GM21717 (cell line): ENCODE data around the gene NT5C3A.
"Not testable (repeated sequence)": the region's sequence is repeated elsewhere in the genome, so short reads cannot be mapped to it uniquely, and the experiment has no call there.

Experiments used
- ATAC-seq: cut with Tn5 transposase; IDR thresholded peaks from one replicate; pipeline ENCODE4 v1.9.1; 2021; ENCODE audit warnings: mild to moderate bottlenecking, moderate library complexity; ENCODE audit not compliant: unreplicated experiment

Gene NT5C3A

DNA sequence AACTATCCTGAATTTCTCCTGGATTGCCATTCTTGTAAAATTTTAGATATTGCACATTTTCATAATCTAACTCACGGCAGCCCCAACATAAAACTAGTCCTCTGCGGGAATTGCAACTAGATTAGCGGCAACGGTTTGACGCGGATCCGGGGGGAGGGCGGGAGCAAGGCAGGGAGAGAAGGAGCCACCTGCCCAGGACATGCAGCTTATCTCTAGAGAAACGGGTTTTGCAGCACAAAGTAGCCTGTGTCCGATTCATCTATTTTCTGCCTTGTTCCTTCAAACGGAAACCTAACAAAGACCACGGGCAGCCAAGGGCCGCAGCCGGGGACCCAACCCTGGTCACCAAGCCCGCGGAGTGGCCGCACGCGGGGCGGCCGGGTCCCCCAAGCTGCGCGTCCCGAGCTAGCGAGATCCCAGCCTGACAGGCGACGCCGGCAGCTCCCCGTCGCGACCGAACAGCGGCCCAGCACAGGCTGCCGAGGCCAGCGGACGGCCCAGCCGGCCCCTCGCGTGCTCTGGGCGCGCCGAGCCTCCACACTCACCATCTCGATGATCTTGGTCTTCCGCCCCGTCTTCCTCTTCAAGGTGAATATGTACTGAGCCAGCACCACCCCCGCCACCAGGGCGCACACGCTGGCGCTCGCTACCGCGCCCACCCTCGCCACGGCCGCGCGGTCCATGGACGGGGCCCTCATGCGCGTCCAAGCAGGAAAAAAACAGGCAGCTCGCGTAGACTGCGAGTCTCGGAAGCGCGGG is at the start of gene NT5C3A:
TSS of gene NT5C3A (minus strand) at position 754 of the 759 bp plus-strand sequence. CDS start at position 683, 71 bp downstream.
- peak; percentile 33 for ATAC-seq

DNA sequence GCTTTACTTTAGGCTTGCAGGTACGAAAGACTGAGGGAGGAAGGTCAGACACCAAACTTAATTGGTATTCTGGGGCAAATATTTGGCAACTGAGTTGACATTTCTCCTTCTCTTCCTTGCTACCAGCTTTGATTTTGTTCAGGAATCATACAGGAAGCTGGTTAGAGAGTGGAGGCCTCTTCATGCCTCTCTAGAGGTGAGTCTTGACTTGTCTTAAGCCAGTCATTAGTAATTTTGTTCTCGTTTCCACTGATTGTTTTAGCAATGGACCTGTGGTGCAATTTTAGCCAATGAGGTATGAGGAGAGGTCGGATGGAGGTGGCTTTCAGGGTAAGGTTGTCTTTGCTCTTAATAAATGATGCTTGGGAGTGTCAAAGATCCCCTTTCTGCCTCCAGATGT is 49.0 kb upstream of the NT5C3A start:
- no peak for ATAC-seq

DNA sequence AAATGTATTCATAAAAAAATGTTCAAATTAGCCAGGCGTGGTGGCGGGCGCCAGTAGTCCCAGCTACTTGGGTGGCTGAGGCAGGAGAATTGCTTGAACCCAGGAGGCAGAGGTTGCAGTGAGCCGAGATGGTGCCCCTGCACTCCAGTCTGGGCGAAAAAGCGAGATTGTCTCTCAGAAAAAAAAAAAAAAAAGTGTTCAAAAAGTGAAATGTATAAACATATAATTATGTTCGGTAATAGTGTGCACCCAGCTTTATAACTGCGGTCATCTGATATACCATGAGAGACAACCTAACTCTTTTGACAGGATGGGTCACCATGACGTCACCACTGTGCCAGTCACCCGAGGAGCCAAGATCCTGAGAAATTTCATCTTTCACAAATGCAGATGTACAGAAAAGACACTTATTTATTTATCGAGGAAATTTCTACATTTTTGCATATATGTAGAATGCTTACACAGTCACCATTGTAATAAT is 47.2 kb upstream of the NT5C3A start:
- ATAC-seq, result no peak

DNA sequence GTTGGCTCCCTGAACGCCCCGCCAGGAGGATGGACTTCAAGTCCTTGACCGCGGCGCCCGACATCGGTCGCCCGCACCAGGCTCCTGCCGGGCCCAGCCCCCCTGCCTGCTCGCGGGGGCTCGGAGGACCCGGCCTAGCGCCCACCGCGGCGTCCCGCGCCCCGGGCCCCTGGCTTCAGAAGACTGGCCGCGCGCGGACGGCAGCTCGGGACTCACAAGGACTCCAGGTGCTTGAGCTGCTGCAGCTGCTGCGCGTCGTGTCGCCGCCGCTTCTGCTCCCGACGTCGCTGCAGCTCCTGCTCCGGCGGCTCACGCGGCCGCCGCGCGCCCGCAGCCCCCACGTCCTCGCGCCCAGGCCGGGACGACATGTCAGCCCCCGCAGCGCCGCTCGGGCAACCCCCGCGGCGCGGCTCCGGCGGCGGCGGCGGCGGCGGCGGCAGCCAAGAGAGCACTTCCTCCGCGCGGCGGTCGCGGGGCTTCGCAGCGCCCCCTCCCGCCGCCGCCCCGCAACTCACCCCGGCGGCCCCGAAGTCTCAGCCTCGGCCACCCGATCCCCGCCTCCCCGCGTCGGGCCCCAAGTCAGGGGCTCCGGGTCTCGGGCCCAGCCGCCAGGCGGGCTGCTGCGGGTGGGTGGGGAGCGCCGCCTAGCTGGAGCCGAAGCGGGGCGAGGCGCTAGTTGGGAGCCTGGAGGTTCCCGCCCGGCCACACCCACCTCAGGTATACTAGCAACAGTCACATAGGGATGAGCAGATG is 46.6 kb upstream of the NT5C3A start, which contains the start of gene RP9:
TSS of gene RP9 (minus strand) at position 400 of the 753 bp plus-strand sequence. CDS start at position 368, 32 bp downstream.
- ATAC-seq, result peak; percentile 84

GRCh38 chr7:33108554-33109004 is 46.0 kb upstream of the NT5C3A start:
- ATAC-seq, result peak; percentile 15

GRCh38 chr7:33107136-33108066 is 44.8 kb upstream of the NT5C3A start:
- peak; percentile 39 for ATAC-seq

- no peak for ATAC-seq
Measured at GRCh38 chr7:33101906-33102305, 39.3 kb upstream of the NT5C3A start.

DNA sequence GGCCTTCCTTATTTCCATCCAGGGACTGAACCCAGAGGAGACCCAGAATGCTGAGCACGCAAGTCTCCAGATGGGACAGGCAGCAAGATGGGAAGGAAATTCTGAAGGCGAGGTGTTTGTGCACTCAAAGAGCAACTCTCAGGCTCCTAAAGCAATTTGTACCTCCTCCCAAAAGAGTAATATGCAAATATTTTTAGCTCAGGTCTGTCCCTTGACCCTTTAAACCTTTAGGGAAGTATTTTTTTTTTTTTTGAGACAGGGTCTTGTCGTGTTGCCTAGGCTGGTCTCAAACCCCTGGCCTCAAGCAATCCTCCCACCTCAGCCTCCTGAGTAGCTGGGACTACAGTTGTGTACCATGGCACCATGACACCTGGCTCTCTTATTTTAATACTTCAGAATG is 38.2 kb upstream of the NT5C3A start:
- no peak for ATAC-seq

DNA sequence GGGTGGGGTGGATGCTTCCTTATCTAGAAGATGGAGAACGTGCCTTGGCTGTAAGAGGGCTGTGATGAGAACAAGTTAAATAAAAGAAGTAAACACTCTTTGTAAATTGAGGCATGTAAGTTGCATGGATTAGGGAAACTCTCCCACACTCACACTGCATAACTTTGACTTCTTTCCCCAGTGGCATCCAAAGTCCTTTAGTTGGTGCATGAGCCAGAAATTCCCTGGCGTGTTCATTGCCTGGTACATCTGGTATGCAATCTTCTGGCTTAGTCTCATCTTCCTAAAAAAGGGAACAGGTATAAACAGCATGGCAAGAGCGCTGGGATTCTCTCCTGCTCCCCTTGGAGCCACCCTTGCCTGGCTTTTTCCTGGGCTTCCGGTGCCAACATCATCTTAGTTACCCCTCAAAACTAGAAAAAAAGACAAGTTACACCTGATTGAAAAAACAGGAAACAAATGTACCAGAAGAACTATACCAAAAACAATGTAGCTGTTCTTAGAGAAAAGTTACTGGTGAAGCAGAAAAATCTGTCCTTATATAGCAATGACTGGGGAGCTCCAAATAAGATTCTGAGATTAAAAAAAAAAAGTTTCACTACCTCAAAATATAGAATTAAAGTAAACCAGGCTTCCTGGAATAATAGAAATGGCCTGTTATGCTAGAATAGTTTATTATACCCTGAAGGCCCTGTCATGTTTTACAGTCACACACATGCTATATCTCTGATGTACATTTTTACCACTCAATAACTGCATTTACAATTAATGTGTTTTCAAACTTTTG is 36.8 kb upstream of the NT5C3A start:
- ATAC-seq, result no peak

DNA sequence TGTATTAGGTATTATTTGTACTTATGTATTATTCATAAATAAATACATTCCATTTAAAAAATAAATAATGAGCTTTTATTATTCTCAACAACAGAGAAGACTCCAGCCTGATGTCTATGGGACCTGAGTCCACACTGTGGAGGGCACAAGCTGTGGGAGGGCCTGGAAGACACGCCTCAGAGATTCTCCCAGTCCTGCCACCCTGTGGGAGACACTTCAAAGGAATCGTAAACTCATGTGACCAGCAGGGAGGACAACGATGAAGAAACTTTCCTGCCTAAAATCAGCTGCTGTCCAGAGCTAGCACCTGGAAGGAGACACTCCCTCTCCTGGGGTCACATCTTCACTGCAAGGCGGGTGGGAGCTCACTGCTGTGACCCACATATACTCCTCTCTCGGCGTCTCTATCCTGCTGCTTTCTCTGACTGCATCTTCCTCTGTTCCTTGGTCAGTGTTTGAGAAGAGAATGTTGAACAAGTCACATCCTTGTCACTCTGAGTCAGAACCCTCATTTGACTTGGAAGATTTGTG is 32.2 kb upstream of the NT5C3A start:
- ATAC-seq, result not testable (repeated sequence)

DNA sequence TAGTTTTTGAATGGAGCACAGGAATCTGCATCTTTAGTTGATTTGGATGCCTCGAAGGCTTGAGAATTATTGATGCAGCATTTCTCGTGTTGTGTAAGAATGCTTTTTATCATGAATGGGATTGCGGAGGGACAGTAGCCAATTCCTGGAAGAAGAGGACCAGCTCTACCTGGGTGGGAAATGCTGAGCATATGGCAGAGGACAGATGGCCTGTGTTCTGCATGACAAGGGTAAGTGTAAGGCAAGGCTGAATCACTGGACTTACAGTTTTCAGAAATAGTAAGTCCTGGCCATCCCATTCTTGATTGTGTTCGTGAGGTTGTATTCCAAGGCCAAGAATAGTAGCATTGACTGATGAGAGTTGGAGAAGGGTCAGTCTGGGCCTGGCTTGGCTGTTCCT is 30.7 kb upstream of the NT5C3A start:
- ATAC-seq, result no peak

GRCh38 chr7:33091641-33092191 is 29.1 kb upstream of the NT5C3A start:
- no peak for ATAC-seq

DNA sequence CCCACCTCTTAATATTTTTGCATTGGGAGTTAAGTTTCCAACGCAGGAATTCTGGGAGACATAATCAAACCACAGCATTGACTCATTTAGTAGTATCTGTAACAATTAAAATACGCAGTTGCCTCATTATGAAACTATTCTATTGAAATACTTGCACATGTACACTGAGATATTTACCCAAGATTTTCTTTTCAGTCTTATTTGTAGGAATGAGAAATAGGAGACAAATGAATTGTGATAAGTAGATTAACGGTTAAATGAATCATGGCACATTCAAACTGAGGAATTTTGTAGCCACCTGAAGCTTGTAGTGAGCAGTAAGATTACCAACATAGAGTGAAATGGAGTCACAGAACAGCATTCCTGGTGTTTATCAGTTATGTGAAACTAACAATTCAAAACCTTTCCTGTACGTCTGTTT is 28.5 kb upstream of the NT5C3A start:
- ATAC-seq, result no peak

- ATAC-seq, result no peak
Measured at GRCh38 chr7:33089142-33089541, 26.6 kb upstream of the NT5C3A start.

GRCh38 chr7:33087858-33088257 is 25.3 kb upstream of the NT5C3A start:
- ATAC-seq, result no peak

GRCh38 chr7:33087356-33087755 is 24.8 kb upstream of the NT5C3A start:
- ATAC-seq, result no peak

DNA sequence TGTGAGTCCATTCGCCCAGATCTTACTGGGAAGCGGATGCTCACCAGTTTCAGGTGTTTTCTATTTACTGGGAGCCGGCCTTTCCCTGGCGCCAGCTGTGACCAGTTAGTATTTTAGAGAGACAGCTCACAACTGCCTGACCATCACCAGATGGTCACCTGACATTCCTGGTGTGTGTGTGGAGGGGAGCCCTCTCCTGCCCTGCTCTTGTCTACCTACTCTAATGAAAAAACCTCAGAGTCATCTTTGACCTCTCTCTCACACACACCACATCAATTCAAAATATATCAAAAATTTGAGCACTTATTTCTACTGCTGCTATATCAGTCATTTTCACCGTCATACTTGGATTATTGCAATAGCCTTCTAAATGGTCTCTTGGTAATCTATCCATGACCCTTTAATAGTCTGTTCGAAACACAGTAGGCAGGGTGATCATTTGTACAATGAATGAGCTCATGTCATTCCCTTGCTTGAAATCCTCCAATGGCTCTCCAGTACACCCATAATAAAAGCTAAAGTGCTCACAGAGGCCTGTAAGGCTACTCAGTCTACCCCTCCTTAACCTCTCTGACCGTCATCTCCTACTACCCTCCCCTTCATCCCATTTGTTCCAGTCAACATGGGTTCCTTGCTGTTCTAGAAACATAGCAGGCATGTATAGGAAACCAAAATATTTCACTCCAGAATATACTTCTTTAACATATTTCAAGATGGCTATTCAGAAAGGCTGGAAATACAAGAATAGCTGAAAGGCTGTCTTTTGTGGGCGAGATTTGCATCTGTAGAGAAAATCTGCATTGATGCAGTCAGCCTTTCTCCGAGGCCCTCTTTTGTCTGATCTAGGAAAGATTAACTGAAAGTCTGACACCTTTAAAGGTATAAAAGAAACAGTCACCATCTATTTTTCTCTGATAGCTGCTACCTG is 17.5 kb upstream of the NT5C3A start:
- no peak for ATAC-seq

DNA sequence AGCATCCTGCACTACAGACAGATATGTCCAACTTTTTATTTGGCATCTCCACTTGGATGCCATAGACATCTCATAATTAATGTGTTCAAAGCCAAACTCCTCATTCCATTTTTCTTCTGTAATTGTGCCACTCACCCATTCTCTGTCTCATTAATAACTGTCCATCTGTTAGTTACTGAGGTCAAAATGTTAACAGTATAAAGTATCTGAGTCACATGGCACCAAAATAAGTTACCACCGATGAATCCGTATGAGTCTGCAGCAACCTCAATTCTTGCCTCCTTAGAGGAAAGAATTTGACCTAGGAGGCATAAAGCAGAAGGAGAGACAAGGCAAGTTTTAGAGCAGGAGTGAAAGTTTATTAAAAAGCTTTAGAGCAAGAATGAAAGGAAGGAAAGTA is 16.5 kb upstream of the NT5C3A start:
- no peak for ATAC-seq
